Measurements from ENCODE around the gene TNFAIP1. TPM values are rescaled to one million over a fixed set of nuclear protein-coding genes. Genes with fewer than 3 reads are reported as not detected.

The TNFAIP1 gene
- total RNA-seq, 2 donors from 2014 or later = 29.6 to 39.8 TPM

GRCh38 chr17:28344011-28344410 lies 8.4 kb downstream of the TNFAIP1 start:
- no peaks in the 10 kb centered on the region for H3K4me1 ChIP-seq
- no peak overlapping the region for H3K4me3 ChIP-seq
- intact Hi-C loops (cut with DNase I) = no loop called here
- no peak for DNase-seq
- H3K27me3 ChIP-seq = no peaks in the 10 kb centered on the region
- H3K27ac ChIP-seq = no peak overlapping the region
- TF ChIP-seq CTCF (IDR thresholded peaks at IDR 0.05) = no peak
- H3K9me3 ChIP-seq = no peaks in the 10 kb centered on the region
- peaks cover 18% of the 10 kb centered on the region for H3K36me3 ChIP-seq
- no peak overlapping the region for H3K9ac ChIP-seq (ENCODE audit: low read depth in 2 of 2, low read length in 2 of 2)

- Histone ChIP-seq H3K27me3 (no peaks in the 10 kb centered on the region), H3K36me3 (peaks cover 18% of the 10 kb centered on the region), H3K27ac (no peak overlapping the region), H3K9ac (ENCODE audit: low read depth in 2 of 2, low read length in 2 of 2) (no peak overlapping the region), H3K9me3 (no peaks in the 10 kb centered on the region), H3K4me1 (no peaks in the 10 kb centered on the region), H3K4me3 (no peak overlapping the region)
- no peak for DNase-seq
- TF ChIP-seq CTCF (IDR thresholded peaks at IDR 0.05) = no peak
- intact Hi-C loops (cut with DNase I) = no loop called here
Measured at GRCh38 chr17:28344435-28344901, 8.9 kb downstream of the TNFAIP1 start.

- no peak overlapping the region for H3K27ac ChIP-seq
- H3K9me3 ChIP-seq = no peaks in the 10 kb centered on the region
Measured at GRCh38 chr17:28345419-28346198, 10.0 kb downstream of the TNFAIP1 start.

GRCh38 chr17:28346199-28346580 lies 10.6 kb downstream of the TNFAIP1 start:
- peaks cover 18% of the 10 kb centered on the region for H3K36me3 ChIP-seq
- H3K9ac ChIP-seq (ENCODE audit: low read depth in 2 of 2, low read length in 2 of 2) = no peak overlapping the region
- no peaks in the 10 kb centered on the region for H3K9me3 ChIP-seq
- no peak for TF ChIP-seq CTCF (IDR thresholded peaks at IDR 0.05)
- intact Hi-C loops (cut with DNase I) = no loop called here
- no peak for DNase-seq
- no peak overlapping the region for H3K27ac ChIP-seq
- no peaks in the 10 kb centered on the region for H3K27me3 ChIP-seq
- no peak overlapping the region for H3K4me3 ChIP-seq
- H3K4me1 ChIP-seq = no peaks in the 10 kb centered on the region

More at GRCh38 chr17:28345419-28346198, 10.0 kb downstream of the TNFAIP1 start:
- Histone ChIP-seq H3K4me1 (no peaks in the 10 kb centered on the region), H3K36me3 (peaks cover 18% of the 10 kb centered on the region), H3K27me3 (no peaks in the 10 kb centered on the region), H3K4me3 (no peak overlapping the region), H3K9ac (ENCODE audit: low read depth in 2 of 2, low read length in 2 of 2) (no peak overlapping the region)
- intact Hi-C loops (cut with DNase I) = no loop called here
- TF ChIP-seq CTCF (IDR thresholded peaks at IDR 0.05) = no peak
- DNase-seq = no peak

- Histone ChIP-seq H3K36me3 (peaks cover 14% of the 10 kb centered on the region), H3K27ac (no peak overlapping the region), H3K27me3 (no peaks in the 10 kb centered on the region), H3K4me1 (no peaks in the 10 kb centered on the region), H3K9ac (ENCODE audit: low read depth in 2 of 2, low read length in 2 of 2) (no peak overlapping the region), H3K4me3 (no peak overlapping the region), H3K9me3 (no peaks in the 10 kb centered on the region)
- TF ChIP-seq CTCF (IDR thresholded peaks at IDR 0.05) = no peak
- no peak for DNase-seq
- intact Hi-C loops (cut with DNase I) = no loop called here
Measured at GRCh38 chr17:28346746-28347246, 11.2 kb downstream of the TNFAIP1 start.

Data from colonic mucosa (tissue), 4 donors.